WI38 (cell line): ENCODE measurements around the gene AP1M2.
A peak's percentile ranks its signal among the peaks of the same experiment; 100 is the strongest.

Experiments used
- H3K4me3 ChIP-seq: 2 replicates; pipeline ENCODE4 v1.5.1; 2011; ENCODE audit warnings: low read depth, mild to moderate bottlenecking, control low read depth, low read length
- TF ChIP-seq, protein P1 (sequence below): IDR thresholded peaks from 2 replicates; pipeline ENCODE4 v1.5.1; 2012; ENCODE audit warnings: low read depth, mild to moderate bottlenecking, control low read depth, low read length

AP1M2 gene

DNA sequence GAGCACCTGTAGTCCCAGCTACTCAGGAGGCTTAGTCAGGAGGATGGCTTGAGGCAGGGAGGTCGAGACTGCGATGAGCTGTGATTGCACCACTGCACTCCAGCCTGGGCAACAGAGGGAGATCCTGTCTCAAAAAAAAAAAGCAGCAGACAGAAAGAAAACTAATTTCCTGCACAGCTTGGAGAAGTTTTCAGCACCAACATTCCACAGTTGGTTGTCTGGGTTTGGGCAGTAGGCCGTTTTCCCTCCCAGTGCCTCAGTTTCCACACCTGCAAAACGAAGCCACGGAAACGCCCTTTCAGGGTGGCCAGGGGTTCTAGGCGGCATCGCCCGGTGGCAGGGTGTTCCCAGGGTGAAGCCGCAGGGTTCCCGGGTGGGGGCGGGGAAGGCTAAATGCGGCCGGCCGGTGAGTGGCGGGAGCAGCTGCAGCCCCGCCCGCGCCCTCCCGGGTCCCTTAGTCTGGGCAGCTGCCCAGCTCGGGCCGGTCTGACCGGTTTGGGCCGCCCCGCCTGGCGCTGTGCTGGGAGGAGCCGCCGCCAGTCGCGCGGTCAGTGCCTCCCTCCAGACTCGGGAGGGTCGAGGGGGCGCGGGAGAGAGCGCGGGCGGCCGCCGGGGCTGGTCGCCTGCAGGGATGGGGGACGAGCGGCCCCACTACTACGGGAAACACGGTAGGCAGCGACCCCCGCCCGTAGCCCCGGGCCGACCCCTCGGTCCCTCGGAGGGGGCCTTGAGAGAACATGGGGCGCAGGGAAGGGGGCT lies 38.1 kb upstream of the AP1M2 start, which contains the start of gene SLC44A2:
SLC44A2 (plus strand) TSS at position 551 of the 759 bp plus-strand sequence; CDS start at position 632, 81 bp downstream.
- TF ChIP-seq, protein P1, sequence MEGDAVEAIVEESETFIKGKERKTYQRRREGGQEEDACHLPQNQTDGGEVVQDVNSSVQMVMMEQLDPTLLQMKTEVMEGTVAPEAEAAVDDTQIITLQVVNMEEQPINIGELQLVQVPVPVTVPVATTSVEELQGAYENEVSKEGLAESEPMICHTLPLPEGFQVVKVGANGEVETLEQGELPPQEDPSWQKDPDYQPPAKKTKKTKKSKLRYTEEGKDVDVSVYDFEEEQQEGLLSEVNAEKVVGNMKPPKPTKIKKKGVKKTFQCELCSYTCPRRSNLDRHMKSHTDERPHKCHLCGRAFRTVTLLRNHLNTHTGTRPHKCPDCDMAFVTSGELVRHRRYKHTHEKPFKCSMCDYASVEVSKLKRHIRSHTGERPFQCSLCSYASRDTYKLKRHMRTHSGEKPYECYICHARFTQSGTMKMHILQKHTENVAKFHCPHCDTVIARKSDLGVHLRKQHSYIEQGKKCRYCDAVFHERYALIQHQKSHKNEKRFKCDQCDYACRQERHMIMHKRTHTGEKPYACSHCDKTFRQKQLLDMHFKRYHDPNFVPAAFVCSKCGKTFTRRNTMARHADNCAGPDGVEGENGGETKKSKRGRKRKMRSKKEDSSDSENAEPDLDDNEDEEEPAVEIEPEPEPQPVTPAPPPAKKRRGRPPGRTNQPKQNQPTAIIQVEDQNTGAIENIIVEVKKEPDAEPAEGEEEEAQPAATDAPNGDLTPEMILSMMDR = no peak
- peak within 1 kb of the TSS; percentile 59 for H3K4me3 ChIP-seq

GRCh38 chr19:10624585-10624984 lies 37.5 kb upstream of the AP1M2 start:
- TF ChIP-seq, protein P1 = no peak
- H3K4me3 ChIP-seq = no peak overlapping the region

DNA sequence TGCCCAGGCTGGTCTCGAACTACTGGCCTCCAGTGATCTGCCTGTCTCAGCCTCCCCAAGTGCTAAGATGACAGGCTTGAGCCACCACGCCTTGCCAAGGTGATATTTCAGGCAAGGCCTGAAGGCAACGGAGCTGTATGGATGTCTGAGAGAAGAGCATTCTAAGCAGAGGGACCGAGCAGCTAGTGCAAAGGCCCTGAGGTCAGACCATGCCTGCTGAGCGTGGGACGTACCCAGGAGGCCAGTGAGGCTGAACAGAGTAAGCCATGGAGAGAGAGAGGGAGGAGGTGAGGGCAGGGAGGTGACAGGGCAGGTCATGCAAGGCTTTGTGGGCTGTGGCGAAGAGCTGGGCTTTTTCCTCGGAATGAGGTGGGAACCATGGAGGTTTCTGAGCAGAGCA lies 34.9 kb upstream of the AP1M2 start:
- no peak overlapping the region for H3K4me3 ChIP-seq
- TF ChIP-seq, protein P1 = no peak

DNA sequence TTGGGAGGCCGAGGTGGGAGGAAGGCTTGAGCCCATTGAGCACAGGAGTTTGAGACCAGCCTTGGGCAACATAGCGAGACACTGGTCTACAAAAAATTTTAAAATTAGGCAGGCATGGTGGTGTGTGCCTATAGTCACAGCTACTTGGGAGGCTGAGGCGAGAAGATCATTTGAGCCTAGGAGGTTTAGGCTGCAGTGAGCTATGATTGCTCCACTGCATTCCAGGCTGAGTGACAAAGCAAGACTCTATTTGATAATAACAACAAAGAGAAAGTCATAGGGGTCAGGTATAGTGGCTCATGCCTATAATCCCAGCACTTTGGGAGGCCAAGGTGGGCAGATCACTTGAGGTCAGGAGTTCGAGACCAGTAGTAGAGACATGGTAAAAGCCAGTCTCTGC lies 33.7 kb upstream of the AP1M2 start:
- H3K4me3 ChIP-seq = no peak overlapping the region
- TF ChIP-seq, protein P1 = no peak

DNA sequence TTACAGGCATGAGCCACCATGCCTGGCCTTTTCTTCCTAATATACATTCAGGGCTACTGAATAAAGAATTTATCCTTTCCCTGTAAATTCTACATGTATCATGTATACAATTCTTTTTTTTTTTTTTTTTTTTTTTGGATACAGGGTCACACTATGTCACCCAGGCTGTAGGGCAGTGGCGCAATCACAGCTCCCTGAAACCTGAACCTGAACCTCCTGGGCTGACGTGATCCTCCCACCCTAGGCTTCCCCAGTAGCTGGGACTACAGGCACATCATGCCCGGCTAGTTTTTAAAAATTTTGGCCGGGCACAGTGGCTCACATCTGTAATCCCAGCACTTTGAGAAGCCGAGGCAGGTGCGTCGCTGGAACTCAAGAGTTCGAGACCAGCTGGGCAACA lies 31.7 kb upstream of the AP1M2 start:
- TF ChIP-seq, protein P1 = no peak

GRCh38 chr19:10617409-10618121 lies 30.5 kb upstream of the AP1M2 start:
- H3K4me3 ChIP-seq = peak overlapping the region; percentile 13
- TF ChIP-seq, protein P1 = no peak

More for the DNA sequence above, 31.7 kb upstream of the AP1M2 start:
- no peak overlapping the region for H3K4me3 ChIP-seq
